ENCODE data around the gene TRIM10. TPM values are rescaled to one million over a fixed set of nuclear protein-coding genes. Genes with fewer than 3 reads are reported as not detected.

Gene TRIM10
- total and polyA plus RNA-seq, 4 donors = 0.29 to 128 (median 0.73) TPM

GRCh38 chr6:30206799-30207618 is 46.0 kb upstream of the TRIM10 start (continued):
- TF ChIP-seq, protein P1, sequence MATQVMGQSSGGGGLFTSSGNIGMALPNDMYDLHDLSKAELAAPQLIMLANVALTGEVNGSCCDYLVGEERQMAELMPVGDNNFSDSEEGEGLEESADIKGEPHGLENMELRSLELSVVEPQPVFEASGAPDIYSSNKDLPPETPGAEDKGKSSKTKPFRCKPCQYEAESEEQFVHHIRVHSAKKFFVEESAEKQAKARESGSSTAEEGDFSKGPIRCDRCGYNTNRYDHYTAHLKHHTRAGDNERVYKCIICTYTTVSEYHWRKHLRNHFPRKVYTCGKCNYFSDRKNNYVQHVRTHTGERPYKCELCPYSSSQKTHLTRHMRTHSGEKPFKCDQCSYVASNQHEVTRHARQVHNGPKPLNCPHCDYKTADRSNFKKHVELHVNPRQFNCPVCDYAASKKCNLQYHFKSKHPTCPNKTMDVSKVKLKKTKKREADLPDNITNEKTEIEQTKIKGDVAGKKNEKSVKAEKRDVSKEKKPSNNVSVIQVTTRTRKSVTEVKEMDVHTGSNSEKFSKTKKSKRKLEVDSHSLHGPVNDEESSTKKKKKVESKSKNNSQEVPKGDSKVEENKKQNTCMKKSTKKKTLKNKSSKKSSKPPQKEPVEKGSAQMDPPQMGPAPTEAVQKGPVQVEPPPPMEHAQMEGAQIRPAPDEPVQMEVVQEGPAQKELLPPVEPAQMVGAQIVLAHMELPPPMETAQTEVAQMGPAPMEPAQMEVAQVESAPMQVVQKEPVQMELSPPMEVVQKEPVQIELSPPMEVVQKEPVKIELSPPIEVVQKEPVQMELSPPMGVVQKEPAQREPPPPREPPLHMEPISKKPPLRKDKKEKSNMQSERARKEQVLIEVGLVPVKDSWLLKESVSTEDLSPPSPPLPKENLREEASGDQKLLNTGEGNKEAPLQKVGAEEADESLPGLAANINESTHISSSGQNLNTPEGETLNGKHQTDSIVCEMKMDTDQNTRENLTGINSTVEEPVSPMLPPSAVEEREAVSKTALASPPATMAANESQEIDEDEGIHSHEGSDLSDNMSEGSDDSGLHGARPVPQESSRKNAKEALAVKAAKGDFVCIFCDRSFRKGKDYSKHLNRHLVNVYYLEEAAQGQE (IDR thresholded peaks at IDR 0.05) = no peak
- TF ChIP-seq MAX (IDR thresholded peaks at IDR 0.05) (peak; percentile 79), NR2F2 (IDR thresholded peaks at IDR 0.05) (peak; percentile 85), FOXA2 (IDR thresholded peaks at IDR 0.05) (peak; percentile 65)

DNA sequence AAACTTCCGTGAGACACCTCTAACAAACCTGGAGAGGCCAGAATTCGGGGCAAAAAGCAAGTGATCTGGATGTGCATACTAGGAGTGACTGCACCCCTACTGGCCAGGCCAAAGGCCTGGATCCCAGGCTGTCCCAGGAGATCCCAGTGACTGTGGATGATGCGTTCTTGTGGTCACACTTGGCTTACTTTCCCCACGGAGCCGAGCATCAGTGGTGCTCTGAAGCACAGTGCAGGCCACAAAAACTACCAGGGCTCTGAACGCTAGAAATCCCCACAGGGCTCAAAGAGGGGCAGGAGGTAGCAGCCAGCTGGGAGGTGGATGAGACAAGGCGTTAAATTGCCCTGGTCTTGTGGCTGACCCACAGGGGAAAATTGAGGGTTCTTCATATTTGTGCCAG is 45.1 kb upstream of the TRIM10 start:
- Histone ChIP-seq H3K4me3 (ENCODE audit: low read depth in 1 of 3, low read length in 3 of 3) (no peak overlapping the region), H3K36me3 (ENCODE audit: control insufficient read depth in 4 of 4, insufficient read depth in 3 of 4, low read depth in 1 of 4, low read length in 3 of 4) (no peaks in the 10 kb centered on the region), H3K9ac (ENCODE audit: low read depth in 1 of 2, low read length in 2 of 2) (peak overlapping the region in 1 of 2 donors; percentile 17), H3K4me1 (ENCODE audit: control insufficient read depth in 4 of 4, insufficient read depth in 4 of 4, low read length in 3 of 4) (peaks cover 22 to 91% (median 88%) of the 10 kb centered on the region in 4 donors), H3K27me3 (ENCODE audit: control insufficient read depth in 4 of 4, insufficient read depth in 4 of 4, low read length in 3 of 4) (no peaks in the 10 kb centered on the region), H3K9me3 (ENCODE audit: control insufficient read depth in 4 of 4, low read length in 3 of 4) (no peaks in the 10 kb centered on the region), H3K27ac (ENCODE audit: low read depth in 1 of 2, low read length in 2 of 2) (peak overlapping the region; percentile 82 to 91)
- no peak for DNase-seq (ENCODE audit: low spot score)
- TF ChIP-seq, protein P2, sequence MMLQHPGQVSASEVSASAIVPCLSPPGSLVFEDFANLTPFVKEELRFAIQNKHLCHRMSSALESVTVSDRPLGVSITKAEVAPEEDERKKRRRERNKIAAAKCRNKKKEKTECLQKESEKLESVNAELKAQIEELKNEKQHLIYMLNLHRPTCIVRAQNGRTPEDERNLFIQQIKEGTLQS (IDR thresholded peaks at IDR 0.05) = no peak
- TF ChIP-seq FOXA2 (IDR thresholded peaks at IDR 0.05) (no peak), RAD21 (IDR thresholded peaks at IDR 0.05) (no peak)
- TF ChIP-seq, protein P3, sequence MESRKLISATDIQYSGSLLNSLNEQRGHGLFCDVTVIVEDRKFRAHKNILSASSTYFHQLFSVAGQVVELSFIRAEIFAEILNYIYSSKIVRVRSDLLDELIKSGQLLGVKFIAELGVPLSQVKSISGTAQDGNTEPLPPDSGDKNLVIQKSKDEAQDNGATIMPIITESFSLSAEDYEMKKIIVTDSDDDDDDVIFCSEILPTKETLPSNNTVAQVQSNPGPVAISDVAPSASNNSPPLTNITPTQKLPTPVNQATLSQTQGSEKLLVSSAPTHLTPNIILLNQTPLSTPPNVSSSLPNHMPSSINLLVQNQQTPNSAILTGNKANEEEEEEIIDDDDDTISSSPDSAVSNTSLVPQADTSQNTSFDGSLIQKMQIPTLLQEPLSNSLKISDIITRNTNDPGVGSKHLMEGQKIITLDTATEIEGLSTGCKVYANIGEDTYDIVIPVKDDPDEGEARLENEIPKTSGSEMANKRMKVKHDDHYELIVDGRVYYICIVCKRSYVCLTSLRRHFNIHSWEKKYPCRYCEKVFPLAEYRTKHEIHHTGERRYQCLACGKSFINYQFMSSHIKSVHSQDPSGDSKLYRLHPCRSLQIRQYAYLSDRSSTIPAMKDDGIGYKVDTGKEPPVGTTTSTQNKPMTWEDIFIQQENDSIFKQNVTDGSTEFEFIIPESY (IDR thresholded peaks at IDR 0.05) = no peak
- 75% methylated on average over 7 of the region's 7 CpGs for WGBS

GRCh38 chr6:30204116-30204515 is 43.1 kb upstream of the TRIM10 start:
- Histone ChIP-seq H3K27ac (ENCODE audit: low read depth in 1 of 2, low read length in 2 of 2) (peak overlapping the region; percentile 19 to 58), H3K4me3 (ENCODE audit: low read depth in 1 of 3, low read length in 3 of 3) (no peak overlapping the region), H3K27me3 (ENCODE audit: control insufficient read depth in 4 of 4, insufficient read depth in 4 of 4, low read length in 3 of 4) (no peaks in the 10 kb centered on the region), H3K9ac (ENCODE audit: low read depth in 1 of 2, low read length in 2 of 2) (no peak overlapping the region), H3K4me1 (ENCODE audit: control insufficient read depth in 4 of 4, insufficient read depth in 4 of 4, low read length in 3 of 4) (peaks cover 14 to 86% (median 84%) of the 10 kb centered on the region in 4 donors), H3K9me3 (ENCODE audit: control insufficient read depth in 4 of 4, low read length in 3 of 4) (no peaks in the 10 kb centered on the region), H3K36me3 (ENCODE audit: control insufficient read depth in 4 of 4, insufficient read depth in 3 of 4, low read depth in 1 of 4, low read length in 3 of 4) (peaks cover 0 to 5% (median under 1%) of the 10 kb centered on the region in 4 donors)
- WGBS = 95% methylated on average over 1 of the region's 1 CpG
- TF ChIP-seq RAD21 (IDR thresholded peaks at IDR 0.05) (no peak), HNF4A (conservative IDR thresholded peaks at IDR 0.05) (no peak), NR2F2 (IDR thresholded peaks at IDR 0.05) (no peak), EGR1 (IDR thresholded peaks at IDR 0.05; ENCODE audit: low read depth in 2 of 2) (no peak), CTCF (IDR thresholded peaks at IDR 0.05; ENCODE audit: low read depth, low read length, missing input control) (no peak), TAF1 (conservative IDR thresholded peaks at IDR 0.05) (no peak)
- TF ChIP-seq, protein P1 (IDR thresholded peaks at IDR 0.05) = no peak
- no peak for DNase-seq (ENCODE audit: low spot score)

Measured in liver (tissue), 9 donors.